GM18867 (cell line): ENCODE measurements around the gene BNIP3.
"Not testable (repeated sequence)": the region's sequence is repeated elsewhere in the genome, so short reads cannot be mapped to it uniquely, and the experiment has no call there.

Experiments
- ATAC-seq: cut with Tn5 transposase; IDR thresholded peaks from one replicate; pipeline ENCODE4 v1.9.1; 2021; ENCODE audit warnings: mild to moderate bottlenecking, moderate library complexity; ENCODE audit not compliant: unreplicated experiment

BNIP3 gene

GRCh38 chr10:131933016-131933695 lies 48.6 kb downstream of the BNIP3 start:
- ATAC-seq, result no peak

GRCh38 chr10:131931981-131932380 lies 49.7 kb downstream of the BNIP3 start:
- ATAC-seq, result no peak

- ATAC-seq, result no peak
Measured at GRCh38 chr10:131930586-131931330, 51.0 kb downstream of the BNIP3 start.

- ATAC-seq, result no peak
Measured at GRCh38 chr10:131930150-131930549, 51.6 kb downstream of the BNIP3 start.

- no peak for ATAC-seq
Measured at GRCh38 chr10:131929122-131929845, 52.4 kb downstream of the BNIP3 start.

GRCh38 chr10:131928248-131929095 lies 53.3 kb downstream of the BNIP3 start:
- peak; percentile 90 for ATAC-seq

GRCh38 chr10:131926743-131927595 lies 54.8 kb downstream of the BNIP3 start:
- ATAC-seq, result no peak

- ATAC-seq, result no peak
Measured at GRCh38 chr10:131926253-131926652, 55.5 kb downstream of the BNIP3 start.

- ATAC-seq, result no peak
Measured at GRCh38 chr10:131925716-131926115, 56.0 kb downstream of the BNIP3 start.

- ATAC-seq, result no peak
Measured at GRCh38 chr10:131925011-131925649, 56.6 kb downstream of the BNIP3 start.

GRCh38 chr10:131923038-131923756 lies 58.5 kb downstream of the BNIP3 start:
- no peak for ATAC-seq

GRCh38 chr10:131921184-131921583 lies 60.5 kb downstream of the BNIP3 start:
- peak; percentile 62 for ATAC-seq

GRCh38 chr10:131920693-131921092 lies 61.0 kb downstream of the BNIP3 start:
- no peak for ATAC-seq

- no peak for ATAC-seq
Measured at GRCh38 chr10:131920151-131920550, 61.6 kb downstream of the BNIP3 start.

GRCh38 chr10:131919461-131919860 lies 62.3 kb downstream of the BNIP3 start:
- ATAC-seq, result not testable (repeated sequence)
